GM23338 (cell line): ENCODE measurements around the gene SSNA1. TPM values are rescaled to one million over a fixed set of nuclear protein-coding genes. Genes with fewer than 3 reads are reported as not detected.

Experiments
- ATAC-seq: fragments of 200-7000 bp; cut with Tn5 transposase; 3 replicates; pipeline ENCODE4 v1.9.1; 2020
- DNase-seq: peaks from one replicate; pipeline ENCODE4 v3.0.0-alpha.2; 2015; ENCODE audit warnings: low spot score
- H2AFZ ChIP-seq: fragments of 200-600 bp; sonication (generic); 2 replicates; pipeline ENCODE4 v1.8.0; 2016; ENCODE audit warnings: antibody characterized with exemption, mild to moderate bottlenecking, moderate library complexity
- H3F3A ChIP-seq: fragments of 200-600 bp; sonication (generic); replicated peaks from 2 replicates; pipeline ENCODE4 v1.8.0; 2017; ENCODE audit warnings: antibody characterized with exemption, mixed run types, low read depth
- H3K27ac ChIP-seq: fragments of 200-600 bp; sonication (generic); 2 replicates; pipeline ENCODE4 v1.6.1; 2016; ENCODE audit warnings: low read depth
- H3K27me3 ChIP-seq: fragments of 200-600 bp; sonication (generic); 2 replicates; pipeline ENCODE4 v1.8.0; 2016; ENCODE audit warnings: mild to moderate bottlenecking, mixed run types, moderate library complexity; ENCODE audit not compliant: insufficient read depth
- H3K36me3 ChIP-seq: fragments of 200-600 bp; sonication (generic); 2 replicates; pipeline ENCODE4 v1.8.0; 2016; ENCODE audit warnings: mild to moderate bottlenecking; ENCODE audit not compliant: insufficient read depth
- H3K4me1 ChIP-seq: fragments of 200-600 bp; sonication (generic); 2 replicates; pipeline ENCODE4 v1.8.0; 2016; ENCODE audit warnings: mild to moderate bottlenecking, moderate library complexity; ENCODE audit not compliant: insufficient read depth
- H3K4me2 ChIP-seq: fragments of 200-600 bp; sonication (generic); 2 replicates; pipeline ENCODE4 v1.7.1; 2017; ENCODE audit warnings: mixed run types
- H3K4me3 ChIP-seq: fragments of 200-600 bp; sonication (generic); 2 replicates; pipeline ENCODE4 v1.6.1; 2016; ENCODE audit warnings: mixed run types
- H3K79me2 ChIP-seq: fragments of 200-600 bp; sonication (generic); replicated peaks from 2 replicates; pipeline ENCODE4 v1.8.0; 2017; ENCODE audit warnings: mild to moderate bottlenecking; ENCODE audit not compliant: insufficient read depth
- H3K9me2 ChIP-seq: fragments of 200-600 bp; sonication (generic); 2 replicates; pipeline ENCODE4 v1.8.0; 2017; ENCODE audit not compliant: insufficient read depth
- H4K20me1 ChIP-seq: fragments of 200-600 bp; sonication (generic); replicated peaks from 2 replicates; pipeline ENCODE4 v1.8.0; 2017; ENCODE audit warnings: mild to moderate bottlenecking; ENCODE audit not compliant: insufficient read depth
- H3K27ac Mint-ChIP-seq: 2 replicates; pipeline ENCODE4 v1.8.0; 2020; ENCODE audit warnings: inconsistent platforms, mild to moderate bottlenecking, moderate library complexity, mixed read lengths
- H3K27me3 Mint-ChIP-seq: 3 replicates; pipeline ENCODE4 v1.8.0; 2022; ENCODE audit warnings: low read depth, mild to moderate bottlenecking, moderate library complexity, mixed read lengths, inconsistent platforms; ENCODE audit not compliant: insufficient read depth, poor library complexity
- H3K36me3 Mint-ChIP-seq: 3 replicates; pipeline ENCODE4 v1.8.0; 2021; ENCODE audit warnings: low read depth, mild to moderate bottlenecking, inconsistent platforms, moderate library complexity, mixed read lengths
- H3K4me1 Mint-ChIP-seq: 3 replicates; pipeline ENCODE4 v1.8.0; 2020; ENCODE audit warnings: mild to moderate bottlenecking, inconsistent platforms, mixed read lengths
- H3K4me3 Mint-ChIP-seq: 3 replicates; pipeline ENCODE4 v1.8.0; 2021; ENCODE audit warnings: moderate library complexity, mild to moderate bottlenecking, inconsistent platforms, mixed read lengths
- H3K9me3 Mint-ChIP-seq: 3 replicates; pipeline ENCODE4 v1.8.0; 2020; ENCODE audit warnings: moderate library complexity, mild to moderate bottlenecking, inconsistent platforms, mixed read lengths
- CREB1 ChIP-seq: fragments of 250-450 bp; sonication (Bioruptor Pico); IDR thresholded peaks from 2 replicates; pipeline ENCODE4 v1.5.0; 2020; ENCODE audit warnings: low read depth, mild to moderate bottlenecking, moderate library complexity
- EZH2 ChIP-seq: fragments of 200-600 bp; sonication (generic); IDR thresholded peaks from one replicate; pipeline ENCODE4 v1.8.0; 2017; ENCODE audit warnings: antibody characterized with exemption, mild to moderate bottlenecking, low read depth; ENCODE audit not compliant: unreplicated experiment
- EZH2phosphoT487 ChIP-seq: fragments of 200-600 bp; sonication (generic); IDR thresholded peaks from one replicate; pipeline ENCODE4 v1.8.1; 2018; ENCODE audit warnings: antibody characterized with exemption; ENCODE audit not compliant: unreplicated experiment
- JUNB ChIP-seq: IDR thresholded peaks from one replicate; pipeline ENCODE4 v1.6.1; 2016; ENCODE audit warnings: antibody characterized with exemption; ENCODE audit not compliant: unreplicated experiment
- NANOG ChIP-seq: IDR thresholded peaks from 2 replicates; pipeline ENCODE4 v1.6.1; 2016; ENCODE audit warnings: antibody characterized with exemption, borderline replicate concordance
- STAT1 ChIP-seq: IDR thresholded peaks from one replicate; pipeline ENCODE4 v1.6.1; 2016; ENCODE audit warnings: antibody characterized with exemption; ENCODE audit not compliant: unreplicated experiment
- ZNF114 ChIP-seq: fragments of 250-450 bp; sonication (Bioruptor Pico); IDR thresholded peaks from 2 replicates; pipeline ENCODE4 v1.5.0; 2020; ENCODE audit warnings: mild to moderate bottlenecking, moderate library complexity
- polyA plus RNA-seq: library from polyadenylated mRNA; unstranded; fragments of >200 nt; fragmentation: Nextera tagmentation; extraction: Ambion mirVana; gene quantifications from 2 replicates; pipeline ENCODE4 v1.2.1, GENCODE V29; 2016
- total RNA-seq: library from RNA; depleted of rRNA; stranded (reverse); fragments of >200 nt; shearing (Covaris generic); gene quantifications from 2 replicates; pipeline ENCODE4 v1.2.3, GENCODE V29; 2014
- TF ChIP-seq, protein P1 (sequence below): IDR thresholded peaks from 2 replicates; pipeline ENCODE4 v1.6.1; 2016; ENCODE audit warnings: antibody characterized with exemption
- TF ChIP-seq, protein P2 (sequence below): IDR thresholded peaks from one replicate; pipeline ENCODE4 v1.6.1; 2018; ENCODE audit warnings: antibody characterized with exemption; ENCODE audit not compliant: unreplicated experiment
- TF ChIP-seq, protein P3 (sequence below), 2 experiments: fragments of 200-600 bp in 1 of 2; sonication (generic) in 1 of 2; conservative IDR thresholded peaks; 2 replicates each; pipeline versions ENCODE4 v1.5.1 to v1.6.1; 2016 to 2017; ENCODE audit warnings: antibody characterized with exemption in 2 of 2, low read depth in 2 of 2, mild to moderate bottlenecking in 2 of 2, moderate library complexity in 1 of 2

SSNA1 gene
- total and polyA plus RNA-seq, 2 experiments from 2014 or later = 132 to 154 TPM

DNA sequence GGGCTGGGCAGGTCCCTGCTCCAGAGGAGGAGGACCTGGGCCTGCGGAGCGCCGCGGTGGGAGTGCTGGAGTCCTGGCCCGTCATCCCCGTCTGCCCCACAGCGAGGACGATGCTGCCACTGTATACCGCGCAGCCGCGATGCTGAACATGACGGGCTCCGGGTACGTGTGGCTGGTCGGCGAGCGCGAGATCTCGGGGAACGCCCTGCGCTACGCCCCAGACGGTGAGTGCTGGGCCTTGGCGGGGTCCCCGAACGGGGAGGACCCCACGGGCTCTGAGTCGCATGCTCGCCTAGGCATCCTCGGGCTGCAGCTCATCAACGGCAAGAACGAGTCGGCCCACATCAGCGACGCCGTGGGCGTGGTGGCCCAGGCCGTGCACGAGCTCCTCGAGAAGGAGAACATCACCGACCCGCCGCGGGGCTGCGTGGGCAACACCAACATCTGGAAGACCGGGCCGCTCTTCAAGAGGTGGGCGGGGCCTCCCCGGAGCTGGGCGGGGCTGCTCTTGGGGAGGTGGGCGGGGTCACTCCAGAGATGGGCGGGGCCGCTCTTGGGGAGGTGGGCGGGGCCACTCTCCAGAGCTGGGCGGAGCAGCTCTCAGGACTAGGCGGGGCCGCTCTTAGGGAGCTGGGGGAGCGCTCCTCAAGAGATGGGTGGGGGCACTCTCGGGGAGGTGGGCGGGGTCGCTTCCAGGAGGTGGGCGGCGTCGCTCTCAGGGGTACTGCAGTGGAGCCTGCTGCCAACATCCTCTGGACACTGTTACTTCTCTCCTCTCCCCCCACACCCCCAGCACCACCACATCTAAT is 31.7 kb upstream of the SSNA1 start:
- ATAC-seq = peak; percentile 59
- no peak overlapping the region for H3K27ac ChIP-seq
- H3K27me3 Mint-ChIP-seq = peaks cover 69% of the 10 kb centered on the region
- H3K9me2 ChIP-seq = no peaks in the 10 kb centered on the region
- no peak overlapping the region for H3K27ac Mint-ChIP-seq
- H3K79me2 ChIP-seq = no peaks in the 10 kb centered on the region
- peak overlapping the region; percentile 99 for H2AFZ ChIP-seq
- no peaks in the 10 kb centered on the region for H3K36me3 Mint-ChIP-seq
- peaks cover 2% of the 10 kb centered on the region; the same call in 1 of the 2 replicates for H3K4me1 ChIP-seq
- no peaks in the 10 kb centered on the region for H4K20me1 ChIP-seq
- H3F3A ChIP-seq = peaks cover 20% of the 10 kb centered on the region
- TF ChIP-seq, protein P1, sequence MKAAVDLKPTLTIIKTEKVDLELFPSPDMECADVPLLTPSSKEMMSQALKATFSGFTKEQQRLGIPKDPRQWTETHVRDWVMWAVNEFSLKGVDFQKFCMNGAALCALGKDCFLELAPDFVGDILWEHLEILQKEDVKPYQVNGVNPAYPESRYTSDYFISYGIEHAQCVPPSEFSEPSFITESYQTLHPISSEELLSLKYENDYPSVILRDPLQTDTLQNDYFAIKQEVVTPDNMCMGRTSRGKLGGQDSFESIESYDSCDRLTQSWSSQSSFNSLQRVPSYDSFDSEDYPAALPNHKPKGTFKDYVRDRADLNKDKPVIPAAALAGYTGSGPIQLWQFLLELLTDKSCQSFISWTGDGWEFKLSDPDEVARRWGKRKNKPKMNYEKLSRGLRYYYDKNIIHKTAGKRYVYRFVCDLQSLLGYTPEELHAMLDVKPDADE = no peak
- TF ChIP-seq EZH2 (no peak), ZNF114 (no peak), STAT1 (no peak), NANOG (no peak), JUNB (no peak), EZH2phosphoT487 (no peak), CREB1 (CRISPR knock-in tag) (no peak)
- TF ChIP-seq, protein P2, sequence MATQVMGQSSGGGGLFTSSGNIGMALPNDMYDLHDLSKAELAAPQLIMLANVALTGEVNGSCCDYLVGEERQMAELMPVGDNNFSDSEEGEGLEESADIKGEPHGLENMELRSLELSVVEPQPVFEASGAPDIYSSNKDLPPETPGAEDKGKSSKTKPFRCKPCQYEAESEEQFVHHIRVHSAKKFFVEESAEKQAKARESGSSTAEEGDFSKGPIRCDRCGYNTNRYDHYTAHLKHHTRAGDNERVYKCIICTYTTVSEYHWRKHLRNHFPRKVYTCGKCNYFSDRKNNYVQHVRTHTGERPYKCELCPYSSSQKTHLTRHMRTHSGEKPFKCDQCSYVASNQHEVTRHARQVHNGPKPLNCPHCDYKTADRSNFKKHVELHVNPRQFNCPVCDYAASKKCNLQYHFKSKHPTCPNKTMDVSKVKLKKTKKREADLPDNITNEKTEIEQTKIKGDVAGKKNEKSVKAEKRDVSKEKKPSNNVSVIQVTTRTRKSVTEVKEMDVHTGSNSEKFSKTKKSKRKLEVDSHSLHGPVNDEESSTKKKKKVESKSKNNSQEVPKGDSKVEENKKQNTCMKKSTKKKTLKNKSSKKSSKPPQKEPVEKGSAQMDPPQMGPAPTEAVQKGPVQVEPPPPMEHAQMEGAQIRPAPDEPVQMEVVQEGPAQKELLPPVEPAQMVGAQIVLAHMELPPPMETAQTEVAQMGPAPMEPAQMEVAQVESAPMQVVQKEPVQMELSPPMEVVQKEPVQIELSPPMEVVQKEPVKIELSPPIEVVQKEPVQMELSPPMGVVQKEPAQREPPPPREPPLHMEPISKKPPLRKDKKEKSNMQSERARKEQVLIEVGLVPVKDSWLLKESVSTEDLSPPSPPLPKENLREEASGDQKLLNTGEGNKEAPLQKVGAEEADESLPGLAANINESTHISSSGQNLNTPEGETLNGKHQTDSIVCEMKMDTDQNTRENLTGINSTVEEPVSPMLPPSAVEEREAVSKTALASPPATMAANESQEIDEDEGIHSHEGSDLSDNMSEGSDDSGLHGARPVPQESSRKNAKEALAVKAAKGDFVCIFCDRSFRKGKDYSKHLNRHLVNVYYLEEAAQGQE = no peak
- TF ChIP-seq, protein P3, sequence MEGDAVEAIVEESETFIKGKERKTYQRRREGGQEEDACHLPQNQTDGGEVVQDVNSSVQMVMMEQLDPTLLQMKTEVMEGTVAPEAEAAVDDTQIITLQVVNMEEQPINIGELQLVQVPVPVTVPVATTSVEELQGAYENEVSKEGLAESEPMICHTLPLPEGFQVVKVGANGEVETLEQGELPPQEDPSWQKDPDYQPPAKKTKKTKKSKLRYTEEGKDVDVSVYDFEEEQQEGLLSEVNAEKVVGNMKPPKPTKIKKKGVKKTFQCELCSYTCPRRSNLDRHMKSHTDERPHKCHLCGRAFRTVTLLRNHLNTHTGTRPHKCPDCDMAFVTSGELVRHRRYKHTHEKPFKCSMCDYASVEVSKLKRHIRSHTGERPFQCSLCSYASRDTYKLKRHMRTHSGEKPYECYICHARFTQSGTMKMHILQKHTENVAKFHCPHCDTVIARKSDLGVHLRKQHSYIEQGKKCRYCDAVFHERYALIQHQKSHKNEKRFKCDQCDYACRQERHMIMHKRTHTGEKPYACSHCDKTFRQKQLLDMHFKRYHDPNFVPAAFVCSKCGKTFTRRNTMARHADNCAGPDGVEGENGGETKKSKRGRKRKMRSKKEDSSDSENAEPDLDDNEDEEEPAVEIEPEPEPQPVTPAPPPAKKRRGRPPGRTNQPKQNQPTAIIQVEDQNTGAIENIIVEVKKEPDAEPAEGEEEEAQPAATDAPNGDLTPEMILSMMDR (conservative IDR thresholded peaks at IDR 0.05; ENCODE audit: low read depth in 2 of 2) = no peak
- H3K9me3 Mint-ChIP-seq = no peaks in the 10 kb centered on the region; the same call in 2 of the 3 replicates
- H3K4me3 Mint-ChIP-seq = peak overlapping the region; percentile 66
- peak overlapping the region; percentile 64 for H3K4me3 ChIP-seq
- no peaks in the 10 kb centered on the region; the same call in 1 of the 3 replicates for H3K4me1 Mint-ChIP-seq
- DNase-seq = peak; percentile 89
- peak overlapping the region; percentile 80 for H3K4me2 ChIP-seq
- no peaks in the 10 kb centered on the region for H3K36me3 ChIP-seq
- peaks cover 69% of the 10 kb centered on the region for H3K27me3 ChIP-seq
